HEK293 (cell line): Measurements from ENCODE around the gene SAC3D1.

Source experiments
- IKZF3 ChIP-seq: fragments of 450-650 bp; IDR thresholded peaks from 2 replicates; pipeline ENCODE4 v1.5.0; 2018; ENCODE audit warnings: missing biosample characterization, mild to moderate bottlenecking, missing genetic modification characterization, moderate library complexity
- PRDM10 ChIP-seq: fragments of 450-650 bp; formaldehyde crosslinking; IDR thresholded peaks from 2 replicates; pipeline ENCODE4 v1.5.1; 2016; ENCODE audit warnings: missing biosample characterization, missing genetic modification characterization
- REST ChIP-seq: fragments of 450-650 bp; formaldehyde crosslinking; IDR thresholded peaks from 2 replicates; pipeline ENCODE4 v1.5.1; 2016; ENCODE audit warnings: missing biosample characterization, missing genetic modification characterization
- SALL2 ChIP-seq: fragments of 450-650 bp; formaldehyde crosslinking; IDR thresholded peaks from 2 replicates; pipeline ENCODE4 v1.5.0; 2017; ENCODE audit warnings: missing biosample characterization, mild to moderate bottlenecking, missing genetic modification characterization, borderline replicate concordance
- SCRT2 ChIP-seq: fragments of 450-650 bp; formaldehyde crosslinking; IDR thresholded peaks from 2 replicates; pipeline ENCODE4 v1.5.1; 2016; ENCODE audit warnings: missing biosample characterization, missing genetic modification characterization
- ZNF146 ChIP-seq: fragments of 450-650 bp; formaldehyde crosslinking; IDR thresholded peaks from 2 replicates; pipeline ENCODE4 v1.5.1; 2016; ENCODE audit warnings: missing biosample characterization, missing genetic modification characterization
- ZNF157 ChIP-seq: fragments of 450-650 bp; formaldehyde crosslinking; IDR thresholded peaks from 2 replicates; pipeline ENCODE4 v1.5.1; 2016; ENCODE audit warnings: missing biosample characterization, missing genetic modification characterization
- ZNF18 ChIP-seq: fragments of 450-650 bp; formaldehyde crosslinking; IDR thresholded peaks from 2 replicates; pipeline ENCODE4 v1.5.1; 2016; ENCODE audit warnings: missing biosample characterization, missing genetic modification characterization
- ZNF2 ChIP-seq: fragments of 450-650 bp; formaldehyde crosslinking; IDR thresholded peaks from 2 replicates; pipeline ENCODE4 v1.5.1; 2016; ENCODE audit warnings: missing biosample characterization, missing genetic modification characterization
- ZNF214 ChIP-seq: fragments of 450-650 bp; formaldehyde crosslinking; IDR thresholded peaks from 2 replicates; pipeline ENCODE4 v1.5.1; 2017; ENCODE audit warnings: missing biosample characterization, mild to moderate bottlenecking, missing genetic modification characterization, borderline replicate concordance
- ZNF302 ChIP-seq: fragments of 450-650 bp; formaldehyde crosslinking; IDR thresholded peaks from 2 replicates; pipeline ENCODE4 v1.5.1; 2016; ENCODE audit warnings: missing biosample characterization, missing genetic modification characterization, low read depth
- ZNF335 ChIP-seq: fragments of 450-650 bp; formaldehyde crosslinking; conservative IDR thresholded peaks from 2 replicates; pipeline ENCODE4 v1.5.1; 2016; ENCODE audit warnings: missing biosample characterization, missing genetic modification characterization
- ZNF404 ChIP-seq: fragments of 450-650 bp; formaldehyde crosslinking; IDR thresholded peaks from 2 replicates; pipeline ENCODE4 v1.5.1; 2017; ENCODE audit warnings: missing biosample characterization, missing genetic modification characterization
- ZNF473 ChIP-seq: fragments of 450-650 bp; formaldehyde crosslinking; IDR thresholded peaks from 2 replicates; pipeline ENCODE4 v1.5.1; 2017; ENCODE audit warnings: missing biosample characterization, missing genetic modification characterization
- ZNF513 ChIP-seq: fragments of 450-650 bp; IDR thresholded peaks from 2 replicates; pipeline ENCODE4 v1.5.1; 2018; ENCODE audit warnings: missing biosample characterization, missing genetic modification characterization
- ZNF521 ChIP-seq: fragments of 450-650 bp; formaldehyde crosslinking; IDR thresholded peaks from 2 replicates; pipeline ENCODE4 v1.5.1; 2017; ENCODE audit warnings: missing biosample characterization, mild to moderate bottlenecking, missing genetic modification characterization
- ZNF548 ChIP-seq: fragments of 450-650 bp; formaldehyde crosslinking; IDR thresholded peaks from 2 replicates; pipeline ENCODE4 v1.5.1; 2016; ENCODE audit warnings: missing biosample characterization, missing genetic modification characterization
- ZNF561 ChIP-seq: fragments of 450-650 bp; IDR thresholded peaks from 2 replicates; pipeline ENCODE4 v1.5.1; 2018; ENCODE audit warnings: missing biosample characterization, missing genetic modification characterization, borderline replicate concordance
- ZNF626 ChIP-seq: fragments of 450-650 bp; sonication (Bioruptor Pico); formaldehyde crosslinking; IDR thresholded peaks from 2 replicates; pipeline ENCODE4 v1.5.1; 2018; ENCODE audit warnings: missing biosample characterization, missing genetic modification characterization, inconsistent platforms
- ZNF645 ChIP-seq: fragments of 450-650 bp; formaldehyde crosslinking; IDR thresholded peaks from 2 replicates; pipeline ENCODE4; 2016; ENCODE audit warnings: missing biosample characterization, missing genetic modification characterization
- ZNF660 ChIP-seq: fragments of 450-650 bp; IDR thresholded peaks from 2 replicates; pipeline ENCODE4 v1.5.1; 2018; ENCODE audit warnings: missing biosample characterization, mild to moderate bottlenecking, missing genetic modification characterization
- ZNF677 ChIP-seq: fragments of 450-650 bp; IDR thresholded peaks from 2 replicates; pipeline ENCODE4 v1.5.0; 2018; ENCODE audit warnings: missing biosample characterization, mild to moderate bottlenecking, missing genetic modification characterization, moderate library complexity
- ZSCAN16 ChIP-seq: fragments of 450-650 bp; formaldehyde crosslinking; IDR thresholded peaks from 2 replicates; pipeline ENCODE4 v1.5.1; 2016; ENCODE audit warnings: missing biosample characterization, missing genetic modification characterization
- ZSCAN18 ChIP-seq: fragments of 450-650 bp; formaldehyde crosslinking; IDR thresholded peaks from 2 replicates; pipeline ENCODE4 v1.5.1; 2016; ENCODE audit warnings: missing biosample characterization, missing genetic modification characterization

SAC3D1 gene

GRCh38 chr11:65013888-65014725, 26.9 kb upstream of the SAC3D1 start, which contains the start of gene ARL2 (continued):
- TF ChIP-seq ZNF335 (tag by site-specific recombination) (peak; percentile 84), ZNF302 (tag by site-specific recombination) (no peak), ZNF18 (tag by site-specific recombination) (no peak), PRDM10 (tag by site-specific recombination) (peak; percentile 95), ZNF473 (tag by site-specific recombination) (no peak), ZNF548 (tag by site-specific recombination) (no peak), ZNF214 (tag by site-specific recombination) (no peak), ZNF626 (no peak), ZNF645 (no peak), IKZF3 (tag by site-specific recombination) (peak; percentile 35), SCRT2 (tag by site-specific recombination) (no peak), SALL2 (tag by site-specific recombination) (no peak), ZNF521 (tag by site-specific recombination) (no peak), ZNF404 (no peak), ZNF157 (no peak), ZNF146 (no peak), ZSCAN18 (tag by site-specific recombination) (no peak), ZNF660 (tag by site-specific recombination) (peak; percentile 59; the same call in 1 of the 2 replicates), ZSCAN16 (tag by site-specific recombination) (no peak), ZNF2 (tag by site-specific recombination) (peak; percentile 98), ZNF561 (tag by site-specific recombination) (peak; percentile 54; the same call in 1 of the 2 replicates), REST (no peak), ZNF513 (tag by site-specific recombination) (peak; percentile 51), ZNF677 (tag by site-specific recombination) (0 out of 2 replicates have a peak, but pooled peaks have one; percentile 19)
